ENCODE results near the gene PSORS1C1. TPM values are rescaled to one million over a fixed set of nuclear protein-coding genes. Genes with fewer than 3 reads are reported as not detected.

Gene PSORS1C1
- total RNA-seq, 2 donors from 2014 or later = not detected

- Mint-ChIP-seq H3K36me3 (no peaks in the 10 kb centered on the region), H3K4me1 (ENCODE audit: low read depth in 2 of 2) (no peaks in the 10 kb centered on the region), H3K9me3 (no peaks in the 10 kb centered on the region), H3K4me3 (no peak overlapping the region), H3K27ac (no peak overlapping the region), H3K27me3 (no peaks in the 10 kb centered on the region)
- no peak for DNase-seq (ENCODE audit: low spot score)
- ATAC-seq = no peak
Measured at GRCh38 chr6:31144296-31144969, 29.8 kb downstream of the PSORS1C1 start.

GRCh38 chr6:31144970-31145340 lies 30.4 kb downstream of the PSORS1C1 start:
- no peak for ATAC-seq
- H3K4me1 Mint-ChIP-seq (ENCODE audit: low read depth in 2 of 2) = no peaks in the 10 kb centered on the region
- H3K4me3 Mint-ChIP-seq = no peak overlapping the region
- H3K27me3 Mint-ChIP-seq = no peaks in the 10 kb centered on the region
- DNase-seq (ENCODE audit: low spot score) = no peak
- no peaks in the 10 kb centered on the region for H3K9me3 Mint-ChIP-seq
- H3K27ac Mint-ChIP-seq = no peak overlapping the region
- H3K36me3 Mint-ChIP-seq = no peaks in the 10 kb centered on the region

- H3K36me3 Mint-ChIP-seq = no peaks in the 10 kb centered on the region
- ATAC-seq (no peak), DNase-seq (ENCODE audit: low spot score) (no peak)
- no peaks in the 10 kb centered on the region for H3K27me3 Mint-ChIP-seq
- no peaks in the 10 kb centered on the region for H3K4me1 Mint-ChIP-seq (ENCODE audit: low read depth in 2 of 2)
- H3K4me3 Mint-ChIP-seq = no peak overlapping the region
- H3K27ac Mint-ChIP-seq = no peak overlapping the region
- H3K9me3 Mint-ChIP-seq = no peaks in the 10 kb centered on the region
Measured at GRCh38 chr6:31145386-31145785, 30.8 kb downstream of the PSORS1C1 start.

- H3K4me3 Mint-ChIP-seq = no peak overlapping the region
- no peaks in the 10 kb centered on the region for H3K4me1 Mint-ChIP-seq (ENCODE audit: low read depth in 2 of 2)
- H3K36me3 Mint-ChIP-seq = no peaks in the 10 kb centered on the region
- no peak for DNase-seq (ENCODE audit: low spot score)
- H3K27me3 Mint-ChIP-seq = no peaks in the 10 kb centered on the region
- no peaks in the 10 kb centered on the region for H3K9me3 Mint-ChIP-seq
- no peak overlapping the region for H3K27ac Mint-ChIP-seq
- ATAC-seq = no peak
Measured at GRCh38 chr6:31149827-31150447, 35.3 kb downstream of the PSORS1C1 start.

GRCh38 chr6:31152781-31153180 lies 38.2 kb downstream of the PSORS1C1 start:
- no peaks in the 10 kb centered on the region for H3K9me3 Mint-ChIP-seq
- ATAC-seq (no peak), DNase-seq (ENCODE audit: low spot score) (no peak)
- H3K36me3 Mint-ChIP-seq = no peaks in the 10 kb centered on the region
- no peak overlapping the region for H3K27ac Mint-ChIP-seq
- peaks cover 7 to 8% of the 10 kb centered on the region in 2 donors for H3K4me1 Mint-ChIP-seq (ENCODE audit: low read depth in 2 of 2)
- no peak overlapping the region for H3K4me3 Mint-ChIP-seq
- no peaks in the 10 kb centered on the region for H3K27me3 Mint-ChIP-seq

GRCh38 chr6:31154436-31154835 lies 39.8 kb downstream of the PSORS1C1 start:
- DNase-seq (ENCODE audit: low spot score) (no peak), ATAC-seq (no peak)
- Mint-ChIP-seq H3K27ac (no peak overlapping the region), H3K4me3 (no peak overlapping the region), H3K4me1 (ENCODE audit: low read depth in 2 of 2) (peaks cover 11 to 18% of the 10 kb centered on the region in 2 donors), H3K36me3 (no peaks in the 10 kb centered on the region), H3K27me3 (no peaks in the 10 kb centered on the region), H3K9me3 (no peaks in the 10 kb centered on the region)

- H3K4me1 Mint-ChIP-seq (ENCODE audit: low read depth in 2 of 2) = peaks cover 11 to 23% of the 10 kb centered on the region in 2 donors
- H3K4me3 Mint-ChIP-seq = peak overlapping the region; percentile 84
- DNase-seq (ENCODE audit: low spot score) (no peak), ATAC-seq (no peak)
- peak overlapping the region in 1 of 2 donors; percentile 91 for H3K27ac Mint-ChIP-seq
- no peaks in the 10 kb centered on the region for H3K36me3 Mint-ChIP-seq
- H3K9me3 Mint-ChIP-seq = no peaks in the 10 kb centered on the region
- H3K27me3 Mint-ChIP-seq = no peaks in the 10 kb centered on the region
Measured at GRCh38 chr6:31156641-31157040, 42.0 kb downstream of the PSORS1C1 start.

- Mint-ChIP-seq H3K36me3 (no peaks in the 10 kb centered on the region), H3K4me3 (peak within 1 kb of the TSS; percentile 84), H3K27ac (peak within 1 kb of the TSS; percentile 39 to 91), H3K27me3 (no peaks in the 10 kb centered on the region), H3K4me1 (ENCODE audit: low read depth in 2 of 2) (peaks cover 11 to 26% of the 10 kb centered on the region in 2 donors), H3K9me3 (no peaks in the 10 kb centered on the region)
- ATAC-seq = peak in 1 of 2 donors; percentile 11
- DNase-seq (ENCODE audit: low spot score) = no peak
Measured at GRCh38 chr6:31157513-31158139, 43.0 kb downstream of the PSORS1C1 start, which contains the start of gene CCHCR1. TSS of gene CCHCR1 (minus strand) at chr6:31157802. CDS start at chr6:31157600, 202 bp downstream.

- peaks cover 5% of the 10 kb centered on the region for H3K36me3 Mint-ChIP-seq
- no peaks in the 10 kb centered on the region for H3K9me3 Mint-ChIP-seq
- H3K27me3 Mint-ChIP-seq = no peaks in the 10 kb centered on the region
- peak within 1 kb of the TSS; percentile 84 for H3K4me3 Mint-ChIP-seq
- peaks cover 11 to 26% of the 10 kb centered on the region in 2 donors for H3K4me1 Mint-ChIP-seq (ENCODE audit: low read depth in 2 of 2)
- DNase-seq (ENCODE audit: low spot score) = peak; percentile 99
- ATAC-seq = peak; percentile 95 to 97
- H3K27ac Mint-ChIP-seq = peak within 1 kb of the TSS; percentile 39 to 91
Measured at GRCh38 chr6:31158140-31158862, 43.7 kb downstream of the PSORS1C1 start, which contains the start of gene TCF19. TSS of gene TCF19 (plus strand) at chr6:31158589. CDS start at chr6:31159470, 881 bp downstream.

GRCh38 chr6:31158863-31159855 lies 44.6 kb downstream of the PSORS1C1 start:
- peak in 1 of 2 donors; percentile 29 for ATAC-seq
- no peak for DNase-seq (ENCODE audit: low spot score)
- Mint-ChIP-seq H3K27me3 (no peaks in the 10 kb centered on the region), H3K4me3 (peak overlapping the region; percentile 84), H3K36me3 (peaks cover 9% of the 10 kb centered on the region), H3K27ac (peak overlapping the region; percentile 39 to 91), H3K9me3 (no peaks in the 10 kb centered on the region), H3K4me1 (ENCODE audit: low read depth in 2 of 2) (peaks cover 11 to 26% of the 10 kb centered on the region in 2 donors)

GRCh38 chr6:31161216-31162126 lies 46.9 kb downstream of the PSORS1C1 start:
- Mint-ChIP-seq H3K36me3 (peaks cover 9% of the 10 kb centered on the region), H3K27me3 (no peaks in the 10 kb centered on the region), H3K27ac (peak overlapping the region in 1 of 2 donors; percentile 41), H3K4me3 (peak overlapping the region; percentile 22), H3K9me3 (no peaks in the 10 kb centered on the region), H3K4me1 (ENCODE audit: low read depth in 2 of 2) (peaks cover 11 to 26% of the 10 kb centered on the region in 2 donors)
- ATAC-seq (no peak), DNase-seq (ENCODE audit: low spot score) (no peak)

All from natural killer cell treated with Interleukin-12 subunit alpha and Interleukin-12 subunit beta and Interleukin-15 and Interleukin-18, amount 100 ng/mL, for 72 hours (primary cell).